ENCODE data around the gene TNFRSF18.

Gene TNFRSF18

DNA sequence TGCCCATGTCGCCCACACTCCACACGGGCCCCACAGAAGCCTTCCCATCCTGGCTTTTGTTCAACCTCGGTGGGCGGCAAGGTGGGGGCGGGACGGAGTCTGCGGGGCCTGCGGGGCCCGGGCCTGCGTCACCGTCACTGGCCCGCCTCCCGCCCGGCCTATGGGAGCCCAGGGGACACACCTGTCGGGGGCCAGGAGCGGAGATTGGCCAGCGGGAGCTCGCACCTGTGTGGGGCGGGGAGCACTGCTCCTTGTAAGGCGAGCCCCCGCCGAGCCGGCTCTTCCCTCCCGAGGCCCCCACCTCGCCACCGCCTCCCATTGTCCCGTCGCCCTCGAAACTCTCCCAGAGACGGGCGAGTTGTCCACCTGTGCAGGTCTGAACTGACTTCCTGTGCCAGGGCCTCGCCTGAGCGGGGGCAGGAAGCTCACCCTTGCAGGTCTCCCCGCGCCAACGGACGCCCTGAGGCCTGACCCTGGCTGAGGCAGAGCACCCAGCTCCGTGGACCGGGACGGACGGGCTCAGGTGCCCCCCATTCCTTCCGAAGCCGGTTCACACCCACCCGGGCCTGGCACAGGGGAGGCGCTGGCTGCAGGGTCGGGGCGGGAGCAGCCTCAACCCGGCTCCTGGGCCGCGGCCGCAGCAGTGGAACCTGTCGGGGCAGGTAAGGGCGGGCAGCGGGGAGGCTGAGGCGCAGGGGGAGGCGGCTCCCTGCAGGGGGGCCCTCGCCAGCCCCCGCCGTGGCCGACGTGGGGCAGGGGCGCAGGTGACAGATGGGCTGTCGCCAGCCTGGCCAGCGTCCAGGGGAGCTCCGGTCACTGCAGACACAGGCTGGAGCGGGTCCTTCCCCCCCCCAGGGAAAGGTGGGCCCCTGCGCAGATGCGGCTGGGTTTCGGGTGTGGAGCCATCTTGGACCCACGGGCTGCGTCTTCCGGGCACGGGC is 43.5 kb downstream of the TNFRSF18 start:
- no peak for DNase-seq

DNA sequence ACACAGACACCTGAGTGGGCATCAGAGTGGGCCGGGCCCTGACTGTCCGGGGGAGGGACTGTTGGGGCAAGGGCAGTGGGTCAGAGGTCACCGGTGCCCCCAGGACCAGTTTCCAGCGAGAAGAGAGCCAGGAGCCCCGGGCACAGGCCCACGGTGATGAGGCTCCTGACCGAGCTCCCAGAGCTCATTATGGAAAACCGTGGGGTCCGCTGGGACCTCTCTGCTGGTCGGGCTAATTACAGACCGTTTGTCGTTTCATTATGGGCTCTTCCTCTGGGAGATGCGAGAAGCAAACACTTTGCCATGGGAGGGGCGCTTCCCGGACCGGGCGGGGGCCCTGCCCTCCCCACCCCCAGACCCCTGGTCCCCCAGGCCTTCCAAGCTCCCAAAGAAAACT is 44.7 kb downstream of the TNFRSF18 start:
- DNase-seq: no peak

DNA sequence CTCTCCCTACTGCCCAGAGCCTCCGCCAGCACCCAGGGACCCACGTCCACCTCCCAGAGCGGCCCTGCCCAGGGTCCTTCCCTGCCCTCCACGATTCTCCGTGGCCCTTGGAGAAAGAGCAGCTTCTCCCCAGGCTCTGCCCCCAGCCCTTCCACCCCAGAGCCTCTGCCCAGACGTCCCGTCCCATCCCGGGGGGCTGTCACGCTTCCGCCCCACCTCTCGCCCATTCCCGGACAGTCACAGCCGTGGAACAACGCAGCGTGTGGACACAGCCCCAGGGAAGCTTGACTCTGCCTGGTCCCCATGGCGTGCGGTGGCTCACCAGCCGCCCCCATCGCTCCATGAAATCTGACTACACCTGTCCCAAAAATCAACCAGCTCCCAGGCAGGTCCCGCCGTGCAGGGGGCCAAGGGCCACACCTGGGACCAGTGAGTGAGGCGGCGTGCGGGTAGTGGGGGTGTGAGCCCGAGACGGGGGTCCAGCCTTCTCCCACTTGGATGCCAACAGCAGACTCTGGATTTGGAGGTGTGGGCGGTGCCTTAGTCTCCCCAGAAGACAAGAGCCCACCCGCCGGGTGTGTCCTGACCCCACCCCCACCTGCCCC is 45.2 kb downstream of the TNFRSF18 start:
- DNase-seq: no peak

DNA sequence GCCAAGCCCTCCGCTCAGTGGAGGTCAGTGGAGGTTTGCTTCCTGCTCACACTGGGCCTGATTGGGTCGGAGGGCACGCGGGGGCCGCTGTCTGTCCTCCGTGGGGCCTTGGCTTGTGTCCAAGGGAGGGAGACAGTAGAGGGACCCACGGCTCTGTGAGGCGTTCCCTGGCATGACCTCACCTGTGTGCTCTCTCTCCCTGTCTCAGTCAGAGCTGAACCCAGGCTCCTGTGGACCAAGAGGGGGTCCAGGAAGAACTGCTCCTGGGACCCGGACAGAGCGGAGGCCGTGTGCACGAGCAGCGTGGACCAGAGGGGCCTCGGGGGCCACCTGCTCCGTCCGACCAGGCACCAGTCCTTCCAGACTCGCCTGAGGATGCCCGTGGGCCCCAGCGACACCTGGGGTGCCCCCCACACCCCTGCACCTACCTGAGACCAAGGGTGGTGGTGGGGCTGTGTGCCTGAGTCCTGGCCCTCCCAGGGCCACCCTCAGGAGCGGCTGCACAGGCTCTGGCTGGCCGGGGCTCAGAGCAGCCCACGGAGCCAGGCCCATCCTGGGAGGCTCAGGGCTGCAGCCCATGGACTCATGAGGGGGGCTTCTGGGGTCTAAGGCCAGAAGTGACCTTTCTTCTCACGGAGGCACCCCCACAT is 46.0 kb downstream of the TNFRSF18 start:
- no peak for DNase-seq

DNA sequence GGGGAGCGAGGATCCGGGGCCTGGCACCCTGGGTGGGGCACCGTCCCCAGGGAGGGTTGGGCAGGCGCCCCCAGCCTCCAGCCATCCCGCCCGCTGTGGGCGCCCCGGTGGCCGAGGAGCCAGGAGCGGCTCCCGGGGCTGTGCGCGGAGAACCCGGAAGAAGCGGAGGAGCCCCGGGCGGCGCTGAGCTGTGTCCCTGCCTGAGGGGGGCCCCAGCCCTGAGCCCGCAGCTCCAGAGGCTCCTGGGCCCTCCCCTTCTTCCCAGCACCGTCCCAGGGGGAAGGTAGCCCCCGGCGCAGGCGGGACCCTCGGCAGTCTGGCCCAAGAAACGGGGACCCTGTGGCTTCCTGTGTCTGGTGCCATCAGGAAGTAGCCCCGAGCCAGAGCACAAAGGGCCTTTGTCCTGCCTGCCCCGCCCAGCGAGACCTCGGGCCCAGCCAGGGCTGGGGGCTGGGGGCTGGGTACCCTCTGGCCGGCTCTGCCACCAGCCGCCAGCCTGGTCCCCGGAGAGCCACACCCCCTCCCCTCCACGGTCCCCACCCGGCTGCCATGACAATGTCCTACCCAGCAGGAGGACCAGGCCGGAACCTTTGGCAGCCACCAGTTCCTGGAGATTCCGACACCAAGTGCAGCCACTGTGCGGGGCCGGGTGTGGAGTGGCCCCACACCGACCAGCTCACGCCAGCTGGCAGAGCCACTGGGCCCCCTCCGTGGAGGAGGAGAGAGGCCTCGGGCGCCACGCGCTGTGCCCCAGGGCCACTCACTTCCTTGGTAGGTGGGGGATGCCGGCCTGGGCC is 48.3 kb downstream of the TNFRSF18 start:
- DNase-seq: no peak

DNA sequence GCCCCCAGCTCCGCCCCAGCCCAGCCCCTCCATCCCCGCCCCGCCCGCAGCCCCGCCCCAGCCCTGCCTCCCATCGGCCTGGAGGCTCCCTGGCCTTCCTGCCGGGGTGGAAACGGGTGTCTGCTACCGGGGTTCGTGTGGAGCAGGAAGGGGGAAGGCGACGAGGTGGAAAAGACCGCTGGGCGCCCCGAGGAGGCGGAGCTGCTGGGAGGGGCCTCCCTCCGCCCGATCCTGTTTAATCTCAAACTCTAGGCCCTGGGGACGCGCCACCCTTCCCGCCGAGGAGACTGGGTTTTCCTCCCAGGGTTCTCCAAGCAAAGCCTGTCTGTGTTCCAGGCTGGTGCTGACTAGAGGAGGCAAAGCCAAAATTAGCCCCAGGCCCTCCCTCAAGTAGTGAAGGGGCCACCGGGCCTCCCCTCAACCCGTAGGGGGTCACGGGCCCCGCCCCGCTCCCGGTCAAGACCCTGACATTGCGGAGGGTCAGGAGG is 48.9 kb downstream of the TNFRSF18 start:
- no peak for DNase-seq

DNA sequence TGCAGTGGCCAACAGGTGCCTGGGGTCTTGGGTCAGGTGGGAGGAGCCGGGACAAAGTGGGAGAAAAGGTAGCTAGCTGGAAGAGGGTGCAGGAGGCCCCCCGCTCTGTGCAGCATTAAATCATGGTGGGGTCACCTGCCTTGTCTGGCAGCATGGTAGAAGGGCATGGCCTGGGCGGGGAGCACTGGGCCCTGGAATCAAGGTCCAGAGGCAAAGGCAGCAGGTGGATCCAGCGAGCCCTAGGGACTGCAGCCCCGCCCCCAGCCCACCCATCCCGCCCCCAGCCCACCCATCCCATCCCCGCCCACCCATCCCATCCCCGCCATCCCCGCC is 49.4 kb downstream of the TNFRSF18 start:
- DNase-seq: no peak

DNA sequence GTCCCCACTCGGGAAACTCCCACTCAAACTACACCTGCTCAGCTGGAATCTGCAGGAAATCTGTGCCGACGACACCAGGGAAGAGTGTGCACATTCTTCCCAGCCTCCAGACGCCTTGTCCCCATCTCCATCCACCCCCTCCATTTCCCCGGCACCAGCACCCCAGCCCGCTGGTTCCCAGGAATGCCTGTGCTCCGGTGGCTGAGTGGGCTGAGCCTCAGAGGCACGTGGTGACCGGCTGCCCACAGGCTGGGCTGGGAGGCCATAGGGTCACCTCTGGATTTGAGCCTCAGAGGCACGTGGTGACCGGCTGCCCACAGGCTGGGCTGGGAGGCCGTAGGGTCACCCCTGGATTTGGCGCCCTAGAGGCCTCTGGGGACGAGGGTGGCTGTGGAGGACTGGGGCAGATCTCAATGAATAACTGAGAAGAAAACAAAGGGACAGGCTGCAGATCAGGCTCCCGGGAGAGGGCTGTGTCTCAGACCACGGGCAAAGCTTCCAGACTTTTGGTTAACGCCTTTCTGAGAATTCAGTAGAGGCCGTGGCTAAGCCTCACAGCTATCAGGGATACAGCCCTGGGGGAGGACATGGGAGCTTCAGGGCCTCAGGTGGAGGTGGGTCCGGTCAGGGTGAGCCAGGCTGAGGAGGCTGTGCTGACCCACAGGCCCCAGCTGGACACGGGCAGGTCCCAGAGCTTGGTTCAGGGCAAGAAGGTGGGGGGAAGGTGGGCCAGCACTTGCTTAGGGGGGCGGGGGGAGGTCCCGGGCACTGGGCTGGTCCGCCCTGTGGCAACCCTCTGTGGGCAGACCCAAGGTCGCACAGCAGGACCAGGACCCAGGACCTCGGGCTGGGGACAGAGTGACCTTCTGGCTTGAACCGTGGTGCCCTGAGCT is 50.0 kb downstream of the TNFRSF18 start:
- DNase-seq: no peak

DNA sequence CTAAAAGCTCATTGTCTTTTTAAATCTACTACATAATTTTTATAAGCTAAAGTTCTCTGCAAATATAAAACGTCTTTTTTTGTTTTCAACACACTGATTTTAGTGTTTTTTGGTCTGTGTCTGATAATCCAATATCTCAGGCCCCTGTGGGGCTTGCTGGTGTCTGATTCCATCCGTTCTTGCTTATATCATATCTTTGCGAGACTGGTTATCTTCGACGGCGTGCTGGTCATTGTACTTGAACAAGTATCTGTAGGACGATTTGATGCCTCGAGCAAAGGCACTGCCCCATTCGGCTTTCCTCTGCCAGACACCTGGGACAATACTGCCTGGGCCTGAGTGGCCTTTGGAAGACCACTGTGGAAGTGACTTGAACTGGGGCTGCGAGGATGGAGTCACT is 51.1 kb downstream of the TNFRSF18 start:
- DNase-seq: no peak

DNA sequence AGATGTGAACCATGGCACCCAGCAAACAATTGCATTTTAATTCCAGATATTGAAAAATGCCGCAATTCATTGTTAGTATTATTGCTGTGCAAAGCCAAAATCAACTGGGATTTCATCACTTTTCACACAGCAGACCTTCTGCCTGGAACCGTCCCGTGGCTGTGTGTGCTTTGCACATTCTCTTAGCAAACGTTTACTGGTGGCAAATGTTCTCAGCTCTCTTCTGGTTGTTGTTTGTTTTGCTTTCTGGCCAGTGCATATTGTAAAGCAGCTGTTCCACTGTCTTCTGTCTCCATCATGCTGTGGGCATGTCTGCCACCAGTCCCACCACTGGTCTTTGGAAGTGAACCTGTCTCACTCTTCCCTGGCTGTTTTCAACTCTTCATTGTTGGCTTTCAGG is 52.5 kb downstream of the TNFRSF18 start:
- no peak for DNase-seq
